ENCODE measurements around the gene LACTB. TPM values are rescaled to one million over a fixed set of nuclear protein-coding genes. Genes with fewer than 3 reads are reported as not detected.
A peak's percentile ranks its signal among the peaks of the same experiment; 100 is the strongest.

LACTB gene
- total RNA-seq, 1 donor from 2014 or later: 26.0 TPM

GRCh38 chr15:63157891-63158431 is 36.3 kb downstream of the LACTB start:
- intact Hi-C loops (cut with micrococcal nuclease): no loop called here
- ATAC-seq (peak; percentile 59), DNase-seq (no peak)

DNA sequence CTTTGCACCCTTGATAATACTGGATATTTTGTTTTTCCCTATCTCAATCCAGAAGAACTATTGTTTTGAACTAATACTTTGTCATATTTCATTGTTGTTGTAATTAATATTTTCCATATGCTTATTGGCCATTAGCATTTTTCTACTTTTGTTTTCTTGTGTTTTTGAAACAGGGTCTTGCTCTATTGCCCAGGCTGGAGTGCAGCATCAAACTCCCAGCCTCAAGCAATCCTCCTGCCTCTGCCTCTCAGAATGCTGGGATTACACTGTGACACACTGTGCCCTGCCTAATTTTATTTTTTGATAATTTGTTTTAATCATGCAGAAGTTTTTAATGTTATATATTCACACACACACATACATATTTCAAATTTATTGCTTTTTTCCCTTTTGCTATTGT is 39.0 kb downstream of the LACTB start:
- no peak for ATAC-seq
- DNase-seq: no peak
- intact Hi-C loops (cut with micrococcal nuclease): no loop called here

- ATAC-seq: no peak
- intact Hi-C loops (cut with micrococcal nuclease): no loop called here
- no peak for DNase-seq
Observed at GRCh38 chr15:63163217-63163616, 41.6 kb downstream of the LACTB start.

DNA sequence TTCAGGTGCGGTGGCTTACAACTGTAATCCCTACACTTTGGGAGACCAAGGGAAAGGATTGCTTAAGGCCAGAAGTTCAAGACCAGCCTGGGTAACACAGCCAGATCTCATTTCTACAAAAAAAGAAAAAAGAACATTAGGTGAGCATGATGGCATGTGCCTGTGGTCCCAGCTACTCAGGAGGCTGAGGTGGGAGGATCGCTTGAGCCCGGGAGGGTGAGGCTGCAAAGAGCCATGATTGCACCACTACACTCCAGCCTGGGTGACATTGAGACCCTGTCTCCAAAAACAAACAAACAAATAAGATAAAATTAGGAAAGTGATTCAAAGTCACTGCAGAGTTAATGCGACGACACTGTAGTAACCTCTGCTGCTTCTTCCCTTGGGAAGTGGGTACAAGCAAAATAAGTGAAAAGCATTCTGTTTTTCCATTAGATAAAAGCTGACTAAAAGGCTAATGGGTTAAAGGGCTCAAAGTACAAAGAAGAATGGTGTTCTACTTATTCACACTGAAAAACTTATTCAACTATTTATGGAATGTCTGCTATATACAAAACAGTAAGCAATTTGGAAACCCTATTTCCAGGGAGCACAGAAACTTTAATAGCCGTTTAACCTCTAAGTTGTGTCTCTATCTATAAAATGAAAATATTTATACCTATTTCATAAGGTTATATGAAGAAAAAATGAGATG is 43.7 kb downstream of the LACTB start:
- ATAC-seq (no peak), DNase-seq (no peak)
- intact Hi-C loops (cut with micrococcal nuclease): no loop called here

DNA sequence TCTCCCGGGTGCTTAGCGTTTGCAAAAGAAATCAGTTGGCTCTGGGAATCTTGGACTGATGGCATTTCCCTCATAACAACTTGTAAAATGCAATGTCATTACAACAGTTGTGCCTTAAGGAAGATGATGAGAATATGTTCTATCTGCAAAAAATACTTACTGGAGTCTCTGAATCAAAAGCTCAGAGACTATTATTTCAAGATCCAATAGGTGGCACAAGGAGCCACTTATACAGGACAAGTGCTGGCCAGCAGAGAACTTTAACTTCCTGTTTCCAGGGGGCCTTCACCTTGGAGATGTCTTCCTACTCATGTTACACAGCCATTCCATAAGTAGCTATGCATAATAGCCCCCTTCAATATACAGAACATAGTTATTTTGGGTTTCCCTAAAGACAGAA is 44.6 kb downstream of the LACTB start:
- intact Hi-C loops (cut with micrococcal nuclease): no loop called here
- no peak for DNase-seq
- ATAC-seq: no peak

GRCh38 chr15:63169788-63170187 is 48.1 kb downstream of the LACTB start:
- no peak for ATAC-seq
- intact Hi-C loops (cut with micrococcal nuclease): no loop called here
- DNase-seq: no peak

GRCh38 chr15:63172376-63172775 is 50.7 kb downstream of the LACTB start:
- ATAC-seq (no peak), DNase-seq (no peak)
- intact Hi-C loops (cut with micrococcal nuclease): no loop called here

- ATAC-seq: no peak
- intact Hi-C loops (cut with micrococcal nuclease): no loop called here
- DNase-seq: no peak
Observed at GRCh38 chr15:63172851-63173451, 51.3 kb downstream of the LACTB start.

DNA sequence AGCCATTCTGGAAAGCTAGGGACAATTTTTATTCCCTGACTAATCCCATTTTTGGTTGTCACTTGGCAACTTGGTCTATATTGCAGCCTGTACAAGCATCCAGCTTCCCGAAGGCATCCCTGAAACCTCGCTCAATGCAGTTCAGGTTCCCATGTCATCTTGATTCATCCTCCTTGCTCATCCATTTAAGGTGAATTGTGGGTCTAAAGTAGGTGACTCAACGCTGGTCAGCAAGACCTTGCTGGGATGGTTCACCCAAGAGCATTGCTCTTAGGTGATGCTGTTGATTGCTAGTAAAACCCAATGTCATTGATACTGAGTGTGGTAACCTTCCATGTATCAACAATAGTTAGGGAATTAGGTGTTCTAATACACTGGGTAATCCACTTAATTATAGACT is 54.6 kb downstream of the LACTB start:
- intact Hi-C loops (cut with micrococcal nuclease): no loop called here
- DNase-seq (no peak), ATAC-seq (no peak)

DNA sequence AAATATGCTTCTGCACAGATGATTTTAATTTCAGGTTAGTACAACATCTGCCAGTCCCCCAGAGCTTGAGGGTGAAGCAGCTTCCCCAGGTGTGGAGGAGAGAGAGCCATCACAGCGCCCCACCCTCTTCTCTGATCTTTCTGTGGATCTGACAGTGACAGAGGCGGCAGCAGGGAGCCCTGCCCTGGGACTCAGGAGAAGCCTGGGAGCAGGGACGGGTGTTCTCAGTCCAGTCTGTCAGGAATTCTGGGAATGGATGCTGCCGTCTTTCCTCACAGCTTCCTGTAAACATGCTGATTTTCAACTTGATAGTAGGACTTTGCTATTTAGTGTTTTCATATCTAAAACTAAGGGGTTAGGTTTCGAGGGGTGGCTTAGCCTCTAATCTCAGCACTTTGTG is 56.4 kb downstream of the LACTB start:
- ATAC-seq: no peak
- no peak for DNase-seq
- intact Hi-C loops (cut with micrococcal nuclease): no loop called here

- ATAC-seq (no peak), DNase-seq (no peak)
- intact Hi-C loops (cut with micrococcal nuclease): no loop called here
Observed at GRCh38 chr15:63180746-63181145, 59.1 kb downstream of the LACTB start.

GRCh38 chr15:63181648-63182047 is 60.0 kb downstream of the LACTB start:
- intact Hi-C loops (cut with micrococcal nuclease): no loop called here
- no peak for DNase-seq
- no peak for ATAC-seq

DNA sequence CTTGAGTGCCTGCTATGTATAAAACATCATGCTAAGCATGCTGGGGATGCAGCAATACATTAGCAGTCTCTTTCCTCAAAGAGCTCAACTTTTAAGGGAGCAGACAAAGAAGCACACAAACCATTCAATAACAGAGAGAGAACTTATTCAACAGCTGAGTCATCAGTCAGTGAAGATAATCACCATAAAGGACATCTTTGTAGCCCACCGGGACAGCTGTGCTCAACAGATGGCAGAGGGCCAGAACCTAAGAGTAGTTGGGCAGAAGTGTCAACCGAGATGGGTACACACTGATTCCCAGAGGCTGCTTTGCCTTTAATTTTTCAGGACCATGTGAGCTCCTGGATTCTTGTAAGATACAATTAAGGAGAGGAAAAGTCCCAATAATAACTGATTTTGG is 63.5 kb downstream of the LACTB start:
- DNase-seq: no peak
- no peak for ATAC-seq
- intact Hi-C loops (cut with micrococcal nuclease): no loop called here

- DNase-seq: no peak
- ATAC-seq: no peak
- intact Hi-C loops (cut with micrococcal nuclease): no loop called here
Observed at GRCh38 chr15:63186065-63186464, 64.4 kb downstream of the LACTB start.

- intact Hi-C loops (cut with micrococcal nuclease): no loop called here
Observed at GRCh38 chr15:63187589-63188226, 66.0 kb downstream of the LACTB start.

GRCh38 chr15:63188247-63188925 is 66.7 kb downstream of the LACTB start:
- DNase-seq (no peak), ATAC-seq (no peak)
- intact Hi-C loops (cut with micrococcal nuclease): no loop called here

More at GRCh38 chr15:63187589-63188226, 66.0 kb downstream of the LACTB start:
- ATAC-seq: no peak
- no peak for DNase-seq

GRCh38 chr15:63188926-63189871 is 67.5 kb downstream of the LACTB start, which contains the start of gene RAB8B:
RAB8B (plus strand) TSS chr15:63189606; CDS start chr15:63189625, 19 bp downstream.
- peak; percentile 100 for DNase-seq
- intact Hi-C loops (cut with micrococcal nuclease): no loop called here
- ATAC-seq: peak; percentile 99

GRCh38 chr15:63189941-63190768 is 68.5 kb downstream of the LACTB start:
- ATAC-seq (no peak), DNase-seq (no peak)
- intact Hi-C loops (cut with micrococcal nuclease): no loop called here
